Measurements from ENCODE around the gene ZEB2. TPM values are rescaled to one million over a fixed set of nuclear protein-coding genes. Genes with fewer than 3 reads are reported as not detected.

The ZEB2 gene
- total RNA-seq, 1 donor from 2014 or later = 121 TPM

GRCh38 chr2:144389151-144389929 is 130.6 kb downstream of the ZEB2 start:
- Mint-ChIP-seq H3K36me3 (ENCODE audit: unreplicated experiment) (peaks cover 4% of the 10 kb centered on the region), H3K27ac (ENCODE audit: unreplicated experiment) (no peak overlapping the region), H3K27me3 (ENCODE audit: unreplicated experiment) (no peaks in the 10 kb centered on the region), H3K9me3 (ENCODE audit: unreplicated experiment) (peaks cover 2% of the 10 kb centered on the region), H3K4me3 (ENCODE audit: unreplicated experiment) (no peak overlapping the region), H3K4me1 (ENCODE audit: low read depth, unreplicated experiment) (no peaks in the 10 kb centered on the region)
- DNase-seq = no peak
- TF ChIP-seq CTCF (IDR thresholded peaks at IDR 0.05; ENCODE audit: partially characterized antibody, unreplicated experiment) = no peak

GRCh38 chr2:144385381-144385780 is 134.5 kb downstream of the ZEB2 start:
- H3K4me3 Mint-ChIP-seq (ENCODE audit: unreplicated experiment) = no peak overlapping the region
- H3K9me3 Mint-ChIP-seq (ENCODE audit: unreplicated experiment) = peaks cover 5% of the 10 kb centered on the region
- H3K36me3 Mint-ChIP-seq (ENCODE audit: unreplicated experiment) = peaks cover 4% of the 10 kb centered on the region
- peaks cover 1% of the 10 kb centered on the region for H3K27me3 Mint-ChIP-seq (ENCODE audit: unreplicated experiment)
- no peak overlapping the region for H3K27ac Mint-ChIP-seq (ENCODE audit: unreplicated experiment)
- peaks cover 5% of the 10 kb centered on the region for H3K4me1 Mint-ChIP-seq (ENCODE audit: low read depth, unreplicated experiment)
- TF ChIP-seq CTCF (IDR thresholded peaks at IDR 0.05; ENCODE audit: partially characterized antibody, unreplicated experiment) = no peak
- DNase-seq = no peak

- Mint-ChIP-seq H3K4me3 (ENCODE audit: unreplicated experiment) (no peak overlapping the region), H3K27me3 (ENCODE audit: unreplicated experiment) (peaks cover 6% of the 10 kb centered on the region), H3K27ac (ENCODE audit: unreplicated experiment) (no peak overlapping the region), H3K9me3 (ENCODE audit: unreplicated experiment) (peaks cover 11% of the 10 kb centered on the region), H3K4me1 (ENCODE audit: low read depth, unreplicated experiment) (peaks cover 21% of the 10 kb centered on the region), H3K36me3 (ENCODE audit: unreplicated experiment) (peaks cover 4% of the 10 kb centered on the region)
- no peak for TF ChIP-seq CTCF (IDR thresholded peaks at IDR 0.05; ENCODE audit: partially characterized antibody, unreplicated experiment)
- no peak for DNase-seq
These were observed 136.3 kb downstream of the ZEB2 start for GRCh38 chr2:144383571-144384100.

GRCh38 chr2:144382849-144383248 is 137.1 kb downstream of the ZEB2 start:
- Mint-ChIP-seq H3K36me3 (ENCODE audit: unreplicated experiment) (peaks cover 4% of the 10 kb centered on the region), H3K27ac (ENCODE audit: unreplicated experiment) (no peak overlapping the region), H3K27me3 (ENCODE audit: unreplicated experiment) (peaks cover 6% of the 10 kb centered on the region), H3K9me3 (ENCODE audit: unreplicated experiment) (peaks cover 11% of the 10 kb centered on the region), H3K4me1 (ENCODE audit: low read depth, unreplicated experiment) (peaks cover 23% of the 10 kb centered on the region), H3K4me3 (ENCODE audit: unreplicated experiment) (no peak overlapping the region)
- no peak for TF ChIP-seq CTCF (IDR thresholded peaks at IDR 0.05; ENCODE audit: partially characterized antibody, unreplicated experiment)
- no peak for DNase-seq

- Mint-ChIP-seq H3K27me3 (ENCODE audit: unreplicated experiment) (peaks cover 6% of the 10 kb centered on the region), H3K36me3 (ENCODE audit: unreplicated experiment) (peaks cover 4% of the 10 kb centered on the region), H3K9me3 (ENCODE audit: unreplicated experiment) (peaks cover 12% of the 10 kb centered on the region), H3K4me3 (ENCODE audit: unreplicated experiment) (no peak overlapping the region), H3K27ac (ENCODE audit: unreplicated experiment) (no peak overlapping the region), H3K4me1 (ENCODE audit: low read depth, unreplicated experiment) (peaks cover 25% of the 10 kb centered on the region)
- no peak for TF ChIP-seq CTCF (IDR thresholded peaks at IDR 0.05; ENCODE audit: partially characterized antibody, unreplicated experiment)
- no peak for DNase-seq
These were observed 138.2 kb downstream of the ZEB2 start for GRCh38 chr2:144381716-144382115.
